C4-2B (cell line): ENCODE results near the gene ILDR1.
"Not testable (repeated sequence)": the region's sequence is repeated elsewhere in the genome, so short reads cannot be mapped to it uniquely, and the experiment has no call there.

ENCODE experiments used
- H3K27ac ChIP-seq: fragments of 450-650 bp; 2 replicates; pipeline ENCODE4 v1.5.1; 2017
- CTCF ChIP-seq: fragments of 450-650 bp; conservative IDR thresholded peaks from 2 replicates; pipeline ENCODE4 v1.5.1; 2017; ENCODE audit warnings: mild to moderate bottlenecking
- ZFX ChIP-seq: fragments of 450-650 bp; IDR thresholded peaks from 2 replicates; pipeline ENCODE4 v1.6.1; 2017

The ILDR1 gene

GRCh38 chr3:121957674-121958415, 64.2 kb downstream of the ILDR1 start:
- TF ChIP-seq CTCF (no peak), ZFX (no peak)
- H3K27ac ChIP-seq, result no peak overlapping the region

- H3K27ac ChIP-seq, result no peak overlapping the region
- TF ChIP-seq CTCF (no peak; the same call in 1 of the 2 replicates), ZFX (no peak)
Measured at GRCh38 chr3:121956363-121956762, 65.7 kb downstream of the ILDR1 start.

GRCh38 chr3:121951291-121951919, 70.6 kb downstream of the ILDR1 start:
- no peak for TF ChIP-seq CTCF
- no peak for TF ChIP-seq ZFX
- no peak overlapping the region for H3K27ac ChIP-seq

- H3K27ac ChIP-seq, result no peak overlapping the region
- TF ChIP-seq ZFX, result no peak
- TF ChIP-seq CTCF, result no peak
Measured at GRCh38 chr3:121948641-121949040, 73.4 kb downstream of the ILDR1 start.

- H3K27ac ChIP-seq, result no peak overlapping the region
Measured at GRCh38 chr3:121943431-121943830, 78.6 kb downstream of the ILDR1 start.

GRCh38 chr3:121942116-121942786, 79.8 kb downstream of the ILDR1 start:
- TF ChIP-seq CTCF (no peak), ZFX (no peak)
- H3K27ac ChIP-seq, result no peak overlapping the region

More at GRCh38 chr3:121943431-121943830, 78.6 kb downstream of the ILDR1 start:
- TF ChIP-seq ZFX (no peak), CTCF (no peak)

GRCh38 chr3:121941592-121941991, 80.5 kb downstream of the ILDR1 start:
- TF ChIP-seq CTCF, result no peak
- TF ChIP-seq ZFX, result no peak
- H3K27ac ChIP-seq, result no peak overlapping the region

- H3K27ac ChIP-seq, result not testable (repeated sequence)
Measured at GRCh38 chr3:121938141-121938855, 83.7 kb downstream of the ILDR1 start.
